Neural cell (in vitro differentiated cells): ENCODE results near the gene TRIM25. TPM values are rescaled to one million over a fixed set of nuclear protein-coding genes. Genes with fewer than 3 reads are reported as not detected.

ENCODE experiments used
- H2AFZ ChIP-seq: fragments of 200-600, 300-800 bp; sonication (generic), shearing (Covaris generic); 2 replicates; pipeline ENCODE4 v1.6.0; 2014; ENCODE audit warnings: low read depth, mild to moderate bottlenecking, antibody characterized with exemption, low read length, moderate library complexity
- H3F3A ChIP-seq: fragments of 200-600 bp; shearing (Covaris generic); 2 replicates; pipeline ENCODE4 v1.6.1; 2016; ENCODE audit warnings: mild to moderate bottlenecking, moderate library complexity, mixed read lengths, antibody characterized with exemption, low read length; ENCODE audit not compliant: insufficient read depth, poor library complexity, severe bottlenecking
- H3K27ac ChIP-seq: fragments of 200-600, 300-800 bp; sonication (generic), shearing (Covaris generic); 2 replicates; pipeline ENCODE4 v1.5.1; 2014; ENCODE audit warnings: mild to moderate bottlenecking, low read length, moderate library complexity
- H3K27me3 ChIP-seq: fragments of 300-800, 200-600 bp; sonication (generic), shearing (Covaris generic); 2 replicates; pipeline ENCODE4 v1.6.0; 2014; ENCODE audit warnings: mild to moderate bottlenecking, low read depth, low read length, moderate library complexity; ENCODE audit not compliant: insufficient read depth
- H3K36me3 ChIP-seq: fragments of 300-800, 200-600 bp; sonication (generic), shearing (Covaris generic); 2 replicates; pipeline ENCODE4 v1.5.1; 2014; ENCODE audit warnings: mild to moderate bottlenecking, antibody characterized with exemption, low read length, moderate library complexity; ENCODE audit not compliant: insufficient read depth
- H3K4me2 ChIP-seq: fragments of 300-800, 200-600 bp; sonication (generic), shearing (Covaris generic); 2 replicates; pipeline ENCODE4 v1.6.0; 2014; ENCODE audit warnings: mild to moderate bottlenecking, low read length
- H3K4me3 ChIP-seq: fragments of 300-800, 200-600 bp; sonication (generic), shearing (Covaris generic); 2 replicates; pipeline ENCODE4 v1.5.1; 2014; ENCODE audit warnings: mild to moderate bottlenecking, low read length, moderate library complexity
- H3K79me2 ChIP-seq: fragments of 200-600 bp; shearing (Covaris generic); replicated peaks from 2 replicates; pipeline ENCODE4 v1.6.0; 2014; ENCODE audit warnings: mild to moderate bottlenecking, low read length, moderate library complexity; ENCODE audit not compliant: insufficient read depth
- H3K9ac ChIP-seq: fragments of 300-800, 200-600 bp; sonication (generic), shearing (Covaris generic); 2 replicates; pipeline ENCODE4 v1.6.1; 2016; ENCODE audit warnings: mild to moderate bottlenecking, low read length, mixed read lengths
- H3K9me2 ChIP-seq: fragments of 200-600 bp; shearing (Covaris generic); 2 replicates; pipeline ENCODE4 v1.6.1; 2016; ENCODE audit warnings: mild to moderate bottlenecking, low read length, mixed read lengths; ENCODE audit not compliant: insufficient read depth
- H3K9me3 ChIP-seq: fragments of 200-600, 300-800 bp; sonication (generic), shearing (Covaris generic); 2 replicates; pipeline ENCODE4 v1.6.1; 2016; ENCODE audit warnings: mild to moderate bottlenecking, mixed run types, low read length, moderate library complexity, mixed read lengths
- H4K20me1 ChIP-seq: fragments of 200-600 bp; shearing (Covaris generic); 2 replicates; pipeline ENCODE4 v1.6.1; 2016; ENCODE audit warnings: mild to moderate bottlenecking, mixed run types; ENCODE audit not compliant: insufficient read depth
- CTCF ChIP-seq: fragments of 450-650 bp; IDR thresholded peaks from 2 replicates; pipeline ENCODE4 v1.5.1; 2014; ENCODE audit warnings: antibody characterized with exemption, mild to moderate bottlenecking, moderate library complexity; ENCODE audit not compliant: poor library complexity, severe bottlenecking
- EP300 ChIP-seq: fragments of 450-650 bp; conservative IDR thresholded peaks from 2 replicates; pipeline ENCODE4 v1.6.1; 2014; ENCODE audit warnings: antibody characterized with exemption, mild to moderate bottlenecking, moderate library complexity; ENCODE audit not compliant: poor library complexity, severe bottlenecking
- EZH2 ChIP-seq: fragments of 200-600, 300-800 bp; shearing (Covaris generic), sonication (generic); IDR thresholded peaks from 2 replicates; pipeline ENCODE4 v1.6.1; 2014; ENCODE audit warnings: antibody characterized with exemption, low read length, borderline replicate concordance, mild to moderate bottlenecking; ENCODE audit not compliant: insufficient read depth, poor library complexity, severe bottlenecking
- MXI1 ChIP-seq: fragments of 450-650 bp; conservative IDR thresholded peaks from 2 replicates; pipeline ENCODE4 v1.6.1; 2014; ENCODE audit warnings: antibody characterized with exemption, mild to moderate bottlenecking; ENCODE audit not compliant: poor library complexity, severe bottlenecking
- POLR2AphosphoS5 ChIP-seq: IDR thresholded peaks from 2 replicates; pipeline ENCODE4 v1.6.1; 2012
- RAD21 ChIP-seq: fragments of 450-650 bp; conservative IDR thresholded peaks from 2 replicates; pipeline ENCODE4 v1.6.1; 2014; ENCODE audit warnings: antibody characterized with exemption, mild to moderate bottlenecking, moderate library complexity
- SMC3 ChIP-seq: fragments of 450-650 bp; conservative IDR thresholded peaks from 2 replicates; pipeline ENCODE4 v1.6.1; 2014; ENCODE audit warnings: antibody characterized with exemption, mild to moderate bottlenecking, moderate library complexity; ENCODE audit not compliant: poor library complexity
- TAF1 ChIP-seq: IDR thresholded peaks from 2 replicates; pipeline ENCODE4 v1.6.1; 2012; ENCODE audit warnings: low read depth
- polyA plus RNA-seq: library from polyadenylated mRNA; depleted of rRNA; stranded (reverse); fragments of >200 nt; gene quantifications from 2 replicates; pipeline ENCODE4 v1.2.3, GENCODE V29; 2014
- TF ChIP-seq, protein P1 (sequence below): IDR thresholded peaks from 2 replicates; pipeline ENCODE4 v1.6.1; 2012; ENCODE audit warnings: borderline replicate concordance

TRIM25 gene
- polyA plus RNA-seq, 1 donor from 2014 or later: 1.7 TPM

DNA sequence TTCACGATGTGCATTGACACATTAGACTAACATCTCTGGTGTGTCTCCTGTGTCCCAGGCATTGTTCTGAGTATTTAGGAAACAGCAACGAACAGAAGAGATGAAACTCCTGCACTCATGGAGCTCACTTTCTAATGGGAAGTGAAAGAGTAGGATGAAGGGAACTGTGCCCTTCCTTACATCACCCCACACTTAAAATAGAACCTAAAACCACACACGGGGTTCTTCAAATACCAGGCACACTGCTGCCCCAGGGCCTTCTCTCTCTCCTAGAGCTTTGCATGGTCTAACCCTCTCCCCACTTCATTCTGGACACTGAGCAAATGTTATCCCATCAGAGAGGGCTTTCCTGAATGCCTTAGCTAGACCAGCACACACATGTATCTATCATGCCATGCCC, 33.7 kb downstream of the TRIM25 start:
- no peaks in the 10 kb centered on the region for H3K27me3 ChIP-seq
- no peak overlapping the region for H3K27ac ChIP-seq
- no peaks in the 10 kb centered on the region for H3K9me3 ChIP-seq
- no peak overlapping the region for H3K4me3 ChIP-seq
- no peaks in the 10 kb centered on the region for H3K9me2 ChIP-seq
- no peak for TF ChIP-seq EP300
- TF ChIP-seq RAD21: no peak
- no peak for TF ChIP-seq TAF1
- no peak for TF ChIP-seq CTCF
- TF ChIP-seq POLR2AphosphoS5: no peak
- TF ChIP-seq SMC3: no peak
- no peak for TF ChIP-seq EZH2
- no peak for TF ChIP-seq MXI1
- TF ChIP-seq, protein P1, sequence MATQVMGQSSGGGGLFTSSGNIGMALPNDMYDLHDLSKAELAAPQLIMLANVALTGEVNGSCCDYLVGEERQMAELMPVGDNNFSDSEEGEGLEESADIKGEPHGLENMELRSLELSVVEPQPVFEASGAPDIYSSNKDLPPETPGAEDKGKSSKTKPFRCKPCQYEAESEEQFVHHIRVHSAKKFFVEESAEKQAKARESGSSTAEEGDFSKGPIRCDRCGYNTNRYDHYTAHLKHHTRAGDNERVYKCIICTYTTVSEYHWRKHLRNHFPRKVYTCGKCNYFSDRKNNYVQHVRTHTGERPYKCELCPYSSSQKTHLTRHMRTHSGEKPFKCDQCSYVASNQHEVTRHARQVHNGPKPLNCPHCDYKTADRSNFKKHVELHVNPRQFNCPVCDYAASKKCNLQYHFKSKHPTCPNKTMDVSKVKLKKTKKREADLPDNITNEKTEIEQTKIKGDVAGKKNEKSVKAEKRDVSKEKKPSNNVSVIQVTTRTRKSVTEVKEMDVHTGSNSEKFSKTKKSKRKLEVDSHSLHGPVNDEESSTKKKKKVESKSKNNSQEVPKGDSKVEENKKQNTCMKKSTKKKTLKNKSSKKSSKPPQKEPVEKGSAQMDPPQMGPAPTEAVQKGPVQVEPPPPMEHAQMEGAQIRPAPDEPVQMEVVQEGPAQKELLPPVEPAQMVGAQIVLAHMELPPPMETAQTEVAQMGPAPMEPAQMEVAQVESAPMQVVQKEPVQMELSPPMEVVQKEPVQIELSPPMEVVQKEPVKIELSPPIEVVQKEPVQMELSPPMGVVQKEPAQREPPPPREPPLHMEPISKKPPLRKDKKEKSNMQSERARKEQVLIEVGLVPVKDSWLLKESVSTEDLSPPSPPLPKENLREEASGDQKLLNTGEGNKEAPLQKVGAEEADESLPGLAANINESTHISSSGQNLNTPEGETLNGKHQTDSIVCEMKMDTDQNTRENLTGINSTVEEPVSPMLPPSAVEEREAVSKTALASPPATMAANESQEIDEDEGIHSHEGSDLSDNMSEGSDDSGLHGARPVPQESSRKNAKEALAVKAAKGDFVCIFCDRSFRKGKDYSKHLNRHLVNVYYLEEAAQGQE: no peak
- no peak overlapping the region for H2AFZ ChIP-seq
- H4K20me1 ChIP-seq: no peaks in the 10 kb centered on the region
- no peaks in the 10 kb centered on the region for H3F3A ChIP-seq
- no peaks in the 10 kb centered on the region for H3K79me2 ChIP-seq
- H3K4me2 ChIP-seq: no peak overlapping the region
- H3K36me3 ChIP-seq: no peaks in the 10 kb centered on the region
- H3K9ac ChIP-seq: no peak overlapping the region

DNA sequence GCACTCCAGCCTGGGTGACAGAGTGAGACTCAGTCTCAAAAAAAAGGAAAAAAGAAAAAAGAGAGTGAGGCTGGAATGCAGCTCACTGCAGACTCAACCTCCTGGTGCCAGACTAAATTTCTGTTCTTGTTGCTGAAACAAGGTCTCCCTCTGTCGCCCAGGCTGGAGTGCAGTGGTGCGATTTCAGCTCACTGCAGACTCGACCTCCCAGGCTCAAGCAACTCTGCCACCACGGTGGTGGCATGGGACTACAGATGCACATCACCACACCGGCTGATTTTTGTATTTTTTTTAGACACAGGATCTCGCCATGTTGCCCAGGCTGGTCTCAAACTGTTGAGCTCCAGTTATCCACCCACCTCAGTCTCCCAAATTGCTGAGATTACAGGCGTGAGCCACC, 34.6 kb downstream of the TRIM25 start:
- Histone ChIP-seq H3K9me3 (no peaks in the 10 kb centered on the region), H4K20me1 (no peaks in the 10 kb centered on the region)
- no peak for TF ChIP-seq POLR2AphosphoS5
- TF ChIP-seq RAD21: no peak
- TF ChIP-seq TAF1: no peak
- TF ChIP-seq, protein P1: no peak
- TF ChIP-seq SMC3: no peak
- TF ChIP-seq EP300: no peak
- no peak for TF ChIP-seq EZH2
- TF ChIP-seq MXI1: no peak
- no peak for TF ChIP-seq CTCF

More for the DNA sequence above, 34.6 kb downstream of the TRIM25 start:
- Histone ChIP-seq H3K36me3 (no peaks in the 10 kb centered on the region), H3F3A (no peaks in the 10 kb centered on the region), H3K9me2 (no peaks in the 10 kb centered on the region), H2AFZ (no peak overlapping the region), H3K4me3 (no peak overlapping the region), H3K79me2 (no peaks in the 10 kb centered on the region), H3K27me3 (no peaks in the 10 kb centered on the region), H3K27ac (no peak overlapping the region), H3K4me2 (no peak overlapping the region), H3K9ac (no peak overlapping the region)
